ENCODE measurements around the gene B9D1. TPM values are rescaled to one million over a fixed set of nuclear protein-coding genes. Genes with fewer than 3 reads are reported as not detected.
A peak's percentile ranks its signal among the peaks of the same experiment; 100 is the strongest.

B9D1 gene, protein sequence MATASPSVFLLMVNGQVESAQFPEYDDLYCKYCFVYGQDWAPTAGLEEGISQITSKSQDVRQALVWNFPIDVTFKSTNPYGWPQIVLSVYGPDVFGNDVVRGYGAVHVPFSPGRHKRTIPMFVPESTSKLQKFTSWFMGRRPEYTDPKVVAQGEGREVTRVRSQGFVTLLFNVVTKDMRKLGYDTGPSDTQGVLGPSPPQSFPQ
- 10 to 100 TPM; 22.5 to 48.1 (median 36.5) TPM for total RNA-seq

GRCh38 chr17:19362277-19363113 lies at the start of gene B9D1:
TSS of gene B9D1 (minus strand) at chr17:19362723. CDS start at chr17:19362569, 154 bp downstream.
- peak; percentile 80 to 90 (median 82) for ATAC-seq (replicated peaks in 6 of 8)
- 0 to 5% (median 1%) methylated on average over 1 to 8 of the region's 83 CpGs; no CpG with 5 or more reads in 4 of the 10 experiments for WGBS, 10 experiments
- peaks cover 9 to 11% of the 10 kb centered on the region in 2 donors for H3K4me1 ChIP-seq (replicated peaks in 1 of 2)
- peak within 1 kb of the TSS; percentile 67 to 90 (median 82) for H3K4me3 ChIP-seq
- peak within 1 kb of the TSS; percentile 91 to 94 for H3K27ac ChIP-seq
- in situ Hi-C loops (cut with MboI; ENCODE audit: low pct_unique_long_range_greater_than_20kb in 2 of 9, low sequenced_read_pairs in 9 of 9, unreplicated experiment in 9 of 9): loop anchor here (5.0 to 25.0 kb wide), 5 partner anchors 72 to 400 kb away; no protein-coding TSS in a partner anchor

DNA sequence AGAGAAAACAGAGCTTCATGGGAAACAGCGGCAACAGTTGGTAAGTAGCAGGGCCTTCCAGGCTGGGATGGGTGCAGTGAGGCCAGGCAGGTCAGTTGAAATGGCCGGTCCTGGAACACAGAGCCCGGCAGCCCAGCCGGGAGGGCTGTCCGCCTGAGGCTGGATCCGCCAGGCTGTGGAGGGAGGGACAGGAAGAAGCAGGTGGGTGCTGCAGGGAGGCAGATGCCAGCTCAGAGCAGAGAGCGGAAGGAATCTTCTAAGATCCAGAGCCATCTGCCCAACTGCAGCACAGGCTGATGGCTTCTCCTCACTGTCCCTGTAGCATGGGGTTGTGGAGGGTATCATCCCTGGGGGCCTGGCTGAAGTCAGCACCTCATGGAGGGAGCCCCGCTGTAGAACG lies 49.1 kb upstream of the B9D1 start:
- 47 to 100% (median 68%) methylated on average over 1 to 5 of the region's 9 CpGs; no CpG with 5 or more reads in 7 of the 10 experiments for WGBS, 10 experiments
- H3K27ac ChIP-seq: no peak overlapping the region
- in situ Hi-C loops (cut with MboI; ENCODE audit: low pct_unique_long_range_greater_than_20kb in 2 of 9, low sequenced_read_pairs in 9 of 9, unreplicated experiment in 9 of 9): no loop called here

GRCh38 chr17:19410875-19411620 lies 48.5 kb upstream of the B9D1 start, which contains the start of gene RNF112:
TSS of gene RNF112 (plus strand) at chr17:19411232. CDS start at chr17:19411409, 177 bp downstream.
- in situ Hi-C loops (cut with MboI; ENCODE audit: low pct_unique_long_range_greater_than_20kb in 2 of 9, low sequenced_read_pairs in 9 of 9, unreplicated experiment in 9 of 9): no loop called here
- no peak within 1 kb of the TSS for H3K4me3 ChIP-seq
- peak; percentile 23 to 88 (median 85) for ATAC-seq (replicated peaks in 6 of 8)
- WGBS, 10 experiments: 0 to 20% (median 9%) methylated on average over 3 to 6 of the region's 23 CpGs; no CpG with 5 or more reads in 7 of the 10 experiments
- H3K4me1 ChIP-seq (replicated peaks in 1 of 2): peaks cover 13 to 15% of the 10 kb centered on the region in 2 donors
- H3K27ac ChIP-seq: no peak within 1 kb of the TSS

More for the DNA sequence above, 49.1 kb upstream of the B9D1 start:
- H3K4me3 ChIP-seq: no peak overlapping the region
- peak in 7 of 8 experiments; percentile 17 to 50 (median 29) for ATAC-seq (replicated peaks in 6 of 8)
- H3K4me1 ChIP-seq (replicated peaks in 1 of 2): peaks cover 13 to 15% of the 10 kb centered on the region in 2 donors

GRCh38 chr17:19410091-19410490 lies 47.6 kb upstream of the B9D1 start:
- 60 to 100% (median 89%) methylated on average over 1 to 4 of the region's 6 CpGs; no CpG with 5 or more reads in 6 of the 10 experiments for WGBS, 10 experiments
- peak in 1 of 8 experiments; percentile 34 for ATAC-seq (replicated peaks in 6 of 8)
- Histone ChIP-seq H3K27ac (no peak overlapping the region), H3K4me3 (no peak overlapping the region), H3K4me1 (replicated peaks in 1 of 2) (peaks cover 13 to 15% of the 10 kb centered on the region in 2 donors)
- in situ Hi-C loops (cut with MboI; ENCODE audit: low pct_unique_long_range_greater_than_20kb in 2 of 9, low sequenced_read_pairs in 9 of 9, unreplicated experiment in 9 of 9): no loop called here

DNA sequence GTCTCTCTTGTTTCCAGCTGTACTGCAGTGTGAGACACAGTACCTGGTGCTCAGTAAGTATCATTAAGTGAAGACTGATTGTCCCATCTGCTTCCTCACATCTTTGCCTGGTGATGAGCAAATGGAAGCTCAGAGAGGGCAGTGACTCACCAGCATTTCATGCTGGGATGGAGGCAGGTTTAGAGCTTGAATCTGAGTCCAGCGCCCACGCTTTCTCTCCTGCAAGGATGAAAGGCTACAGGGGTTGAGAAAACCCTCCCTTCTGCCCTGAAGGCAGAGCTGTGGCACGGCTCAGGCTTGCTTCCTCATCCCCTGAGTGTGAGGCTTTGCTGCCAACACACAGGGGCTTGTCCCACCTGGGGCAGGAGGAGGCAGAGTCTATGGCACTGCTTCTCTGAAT lies 47.0 kb upstream of the B9D1 start:
- in situ Hi-C loops (cut with MboI; ENCODE audit: low pct_unique_long_range_greater_than_20kb in 2 of 9, low sequenced_read_pairs in 9 of 9, unreplicated experiment in 9 of 9): no loop called here

DNA sequence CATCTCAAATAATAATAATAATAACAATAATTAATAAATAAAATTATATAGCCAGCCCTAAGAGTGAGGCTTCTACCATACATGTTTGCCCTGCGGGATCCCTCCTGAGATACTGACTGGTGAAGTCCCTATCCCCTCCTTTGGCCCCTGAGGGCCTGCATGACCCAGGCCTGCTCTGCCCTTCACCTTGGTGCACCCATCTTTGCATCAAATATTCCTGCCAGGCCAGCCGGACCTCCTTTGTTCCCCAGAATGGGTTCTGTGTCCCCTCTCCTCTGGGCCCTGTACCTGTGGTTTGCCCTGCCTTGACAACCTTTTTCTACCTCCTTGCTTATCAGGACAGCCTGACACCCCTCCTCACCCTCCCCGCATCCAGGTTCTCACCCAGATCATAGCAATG lies 46.5 kb upstream of the B9D1 start:
- Histone ChIP-seq H3K4me3 (no peak overlapping the region), H3K4me1 (replicated peaks in 1 of 2) (peaks cover 13 to 15% of the 10 kb centered on the region in 2 donors), H3K27ac (no peak overlapping the region)
- in situ Hi-C loops (cut with MboI; ENCODE audit: low pct_unique_long_range_greater_than_20kb in 2 of 9, low sequenced_read_pairs in 9 of 9, unreplicated experiment in 9 of 9): no loop called here
- 80 to 100% (median 95%) methylated on average over 1 to 3 of the region's 3 CpGs; no CpG with 5 or more reads in 6 of the 10 experiments for WGBS, 10 experiments
- no peak for ATAC-seq (replicated peaks in 6 of 8)

More for the DNA sequence above, 47.0 kb upstream of the B9D1 start:
- Histone ChIP-seq H3K4me1 (replicated peaks in 1 of 2) (peaks cover 13 to 15% of the 10 kb centered on the region in 2 donors), H3K27ac (no peak overlapping the region), H3K4me3 (no peak overlapping the region)
- peak in 1 of 8 experiments; percentile 14 for ATAC-seq (replicated peaks in 6 of 8)
- 0 to 7% methylated on average over 2 of the region's 3 CpGs; no CpG with 5 or more reads in 8 of the 10 experiments for WGBS, 10 experiments

GRCh38 chr17:19408346-19408710 lies 45.8 kb upstream of the B9D1 start:
- in situ Hi-C loops (cut with MboI; ENCODE audit: low pct_unique_long_range_greater_than_20kb in 2 of 9, low sequenced_read_pairs in 9 of 9, unreplicated experiment in 9 of 9): no loop called here
- Histone ChIP-seq H3K27ac (no peak overlapping the region), H3K4me1 (replicated peaks in 1 of 2) (peaks cover 13 to 15% of the 10 kb centered on the region in 2 donors), H3K4me3 (no peak overlapping the region)
- no peak for ATAC-seq (replicated peaks in 6 of 8)
- 88 to 100% (median 90%) methylated on average over 1 to 2 of the region's 2 CpGs; no CpG with 5 or more reads in 7 of the 10 experiments for WGBS, 10 experiments

DNA sequence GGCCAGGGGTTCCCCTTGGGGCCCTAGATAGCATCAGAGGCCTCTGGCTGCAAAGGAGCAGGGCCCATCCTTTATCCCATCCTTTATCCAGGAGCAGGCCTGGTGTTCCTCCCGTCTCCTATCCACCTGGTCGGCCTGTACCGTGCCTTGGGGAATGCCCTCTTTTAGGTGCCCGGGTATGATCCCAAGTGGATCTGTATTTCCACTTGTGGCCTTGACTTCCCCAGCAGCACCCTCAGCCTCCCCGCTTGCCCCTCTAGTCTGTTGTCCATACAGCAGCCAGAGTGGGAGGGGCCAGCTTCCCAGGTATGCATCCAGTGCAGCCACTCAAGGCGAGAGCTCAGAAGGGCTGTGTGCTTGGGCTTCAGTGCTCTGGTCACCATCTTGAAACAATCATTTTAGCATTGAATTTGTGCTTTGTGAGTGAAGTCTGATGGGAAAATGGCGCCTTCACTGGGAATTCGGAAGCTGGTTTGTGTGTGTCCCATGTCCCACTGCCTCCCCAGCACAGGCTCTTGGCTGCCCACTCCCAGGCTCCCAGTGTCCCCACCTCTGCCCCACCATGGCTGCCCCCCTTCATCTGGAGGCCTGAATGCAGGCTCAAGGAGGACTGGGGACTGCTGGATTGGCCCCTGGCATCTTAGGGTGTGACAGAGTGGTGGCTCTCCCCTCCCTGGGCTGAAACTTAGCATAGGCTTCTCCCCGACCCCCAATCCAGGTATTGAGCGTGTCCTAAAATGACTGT lies 45.2 kb upstream of the B9D1 start:
- in situ Hi-C loops (cut with MboI; ENCODE audit: low pct_unique_long_range_greater_than_20kb in 2 of 9, low sequenced_read_pairs in 9 of 9, unreplicated experiment in 9 of 9): no loop called here
- H3K4me3 ChIP-seq: no peak overlapping the region
- 89 to 100% (median 100%) methylated on average over 1 to 3 of the region's 10 CpGs; no CpG with 5 or more reads in 4 of the 10 experiments for WGBS, 10 experiments

DNA sequence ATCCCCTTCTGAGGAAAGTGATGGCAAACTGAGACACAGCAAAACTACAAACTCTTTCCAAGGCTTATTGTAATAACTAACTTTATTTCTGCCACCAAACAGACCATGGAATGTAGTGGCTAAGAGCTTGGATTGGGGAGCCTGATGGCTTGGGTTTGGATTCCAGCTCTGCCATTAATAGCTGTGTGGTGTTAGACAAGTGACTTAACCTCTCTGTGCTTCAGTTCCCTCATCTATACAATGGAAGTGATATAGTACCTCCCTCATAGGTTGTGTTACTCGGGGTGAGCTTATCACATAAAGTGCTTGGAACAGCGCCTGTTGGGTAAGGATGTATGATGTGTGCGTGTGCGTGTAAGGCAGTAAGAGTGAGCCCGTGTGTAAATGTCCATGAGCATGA lies 42.6 kb upstream of the B9D1 start:
- in situ Hi-C loops (cut with MboI; ENCODE audit: low pct_unique_long_range_greater_than_20kb in 2 of 9, low sequenced_read_pairs in 9 of 9, unreplicated experiment in 9 of 9): no loop called here
- Histone ChIP-seq H3K4me3 (no peak overlapping the region), H3K27ac (no peak overlapping the region), H3K4me1 (replicated peaks in 1 of 2) (no peaks in the 10 kb centered on the region)
- no peak for ATAC-seq (replicated peaks in 6 of 8)
- WGBS, 10 experiments: 40 to 100% (median 82%) methylated on average over 1 to 4 of the region's 5 CpGs; no CpG with 5 or more reads in 4 of the 10 experiments

More for the DNA sequence above, 45.2 kb upstream of the B9D1 start:
- peaks cover 13 to 15% of the 10 kb centered on the region in 2 donors for H3K4me1 ChIP-seq (replicated peaks in 1 of 2)
- no peak for ATAC-seq (replicated peaks in 6 of 8)
- no peak overlapping the region for H3K27ac ChIP-seq

GRCh38 chr17:19404264-19404663 lies 41.7 kb upstream of the B9D1 start:
- in situ Hi-C loops (cut with MboI; ENCODE audit: low pct_unique_long_range_greater_than_20kb in 2 of 9, low sequenced_read_pairs in 9 of 9, unreplicated experiment in 9 of 9): no loop called here
- ATAC-seq (replicated peaks in 6 of 8): no peak
- Histone ChIP-seq H3K4me3 (no peak overlapping the region), H3K27ac (no peak overlapping the region), H3K4me1 (replicated peaks in 1 of 2) (no peaks in the 10 kb centered on the region)
- 33 to 75% (median 63%) methylated on average over 1 of the region's 1 CpG; no CpG with 5 or more reads in 6 of the 10 experiments for WGBS, 10 experiments

DNA sequence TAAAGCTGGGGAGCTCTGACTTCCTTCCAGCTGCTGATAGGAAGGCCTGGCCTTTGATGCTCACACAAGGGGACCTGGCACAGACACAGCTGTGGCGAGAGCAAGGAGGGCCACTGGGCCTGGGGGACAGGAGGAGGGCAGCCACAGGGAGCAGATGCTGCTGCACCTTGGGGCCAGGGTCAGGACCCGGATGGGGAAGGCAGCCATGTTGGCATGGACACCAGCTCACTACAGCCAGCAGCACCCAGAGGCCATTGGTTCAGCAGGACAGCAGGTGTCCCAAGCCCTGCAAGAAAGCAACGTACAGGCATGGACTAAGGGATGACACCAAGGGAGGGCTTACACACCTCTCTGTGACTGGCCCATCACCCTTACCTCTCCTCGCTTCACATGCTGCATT lies 40.5 kb upstream of the B9D1 start:
- Histone ChIP-seq H3K27ac (no peak overlapping the region), H3K4me3 (no peak overlapping the region), H3K4me1 (replicated peaks in 1 of 2) (peaks cover 4 to 8% of the 10 kb centered on the region in 2 donors)
- in situ Hi-C loops (cut with MboI; ENCODE audit: low pct_unique_long_range_greater_than_20kb in 2 of 9, low sequenced_read_pairs in 9 of 9, unreplicated experiment in 9 of 9): no loop called here
- WGBS, 10 experiments: 50 to 100% (median 100%) methylated on average over 1 to 2 of the region's 4 CpGs; no CpG with 5 or more reads in 5 of the 10 experiments
- no peak for ATAC-seq (replicated peaks in 6 of 8)

DNA sequence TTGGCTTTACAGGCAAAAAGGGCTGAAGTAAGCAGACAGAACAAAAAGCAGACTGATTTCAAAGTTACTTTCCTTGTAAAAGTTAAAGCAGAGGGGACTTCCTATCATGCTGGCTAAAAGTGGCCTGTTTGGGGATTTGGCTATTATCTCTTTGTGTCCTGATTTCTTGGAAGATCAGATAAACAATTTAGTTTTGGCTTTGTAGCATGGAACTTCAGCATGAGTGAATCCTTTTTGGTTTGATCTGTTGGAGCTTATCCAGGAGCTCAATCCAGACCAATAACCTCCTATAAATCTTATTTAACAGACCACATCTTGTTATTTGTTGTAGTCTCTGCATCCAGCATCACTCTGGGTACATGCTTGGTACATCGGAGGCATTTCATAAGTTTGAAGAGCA lies 39.6 kb upstream of the B9D1 start:
- ATAC-seq (replicated peaks in 6 of 8): no peak
- 0 to 100% (median 67%) methylated on average over 1 of the region's 1 CpG; no CpG with 5 or more reads in 5 of the 10 experiments for WGBS, 10 experiments
- Histone ChIP-seq H3K4me1 (replicated peaks in 1 of 2) (peaks cover 6 to 11% of the 10 kb centered on the region in 2 donors), H3K4me3 (no peak overlapping the region), H3K27ac (no peak overlapping the region)
- in situ Hi-C loops (cut with MboI; ENCODE audit: low pct_unique_long_range_greater_than_20kb in 2 of 9, low sequenced_read_pairs in 9 of 9, unreplicated experiment in 9 of 9): no loop called here

All from motor neuron (in vitro differentiated cells).